HUDEP-2 (cell line): ENCODE results near the gene SLC2A3.
A peak's percentile ranks its signal among the peaks of the same experiment; 100 is the strongest.
"Not testable (repeated sequence)": the region's sequence is repeated elsewhere in the genome, so short reads cannot be mapped to it uniquely, and the experiment has no call there.

Experiments
- DNase-seq, 76 experiments: peaks; one replicate each; lab custom pipeline; 2025; ENCODE audit not compliant: unreplicated experiment in 76 of 76; lab: John Stamatoyannopoulos, UW

Gene SLC2A3

GRCh38 chr12:7953912-7954311, 17.9 kb upstream of the SLC2A3 start:
- DNase-seq = not testable (repeated sequence)

- DNase-seq = no peak
These were observed 15.7 kb upstream of the SLC2A3 start for GRCh38 chr12:7951671-7952070.

GRCh38 chr12:7950230-7950943, 14.4 kb upstream of the SLC2A3 start:
- DNase-seq = not testable (repeated sequence)

GRCh38 chr12:7948589-7949260, 12.7 kb upstream of the SLC2A3 start:
- DNase-seq = no peak

- no peak for DNase-seq
These were observed 11.0 kb upstream of the SLC2A3 start for GRCh38 chr12:7947011-7947410.

- not testable (repeated sequence) for DNase-seq
These were observed 8.8 kb upstream of the SLC2A3 start for GRCh38 chr12:7944760-7945159.

- DNase-seq = no peak
These were observed 4.9 kb upstream of the SLC2A3 start for GRCh38 chr12:7940906-7941305.

GRCh38 chr12:7937833-7938506, 2.0 kb upstream of the SLC2A3 start:
- DNase-seq = peak in 6 of 76 experiments; percentile 4 to 17 (median 6)

- no peak for DNase-seq
These were observed 996 bp downstream of the SLC2A3 start for GRCh38 chr12:7934889-7935492.

- peak in 8 of 76 experiments; percentile 1 to 25 (median 4) for DNase-seq
These were observed 1.7 kb downstream of the SLC2A3 start for GRCh38 chr12:7934091-7934888.

- peak in 69 of 76 experiments; percentile 1 to 85 (median 49) for DNase-seq
These were observed 2.7 kb downstream of the SLC2A3 start for GRCh38 chr12:7933255-7933726.

- DNase-seq = not testable (repeated sequence)
These were observed 3.3 kb downstream of the SLC2A3 start for GRCh38 chr12:7932599-7933240.

GRCh38 chr12:7929083-7929792, 6.7 kb downstream of the SLC2A3 start:
- no peak for DNase-seq

GRCh38 chr12:7927470-7927869, 8.5 kb downstream of the SLC2A3 start:
- no peak for DNase-seq

GRCh38 chr12:7926068-7926666, 9.8 kb downstream of the SLC2A3 start:
- not testable (repeated sequence) for DNase-seq

GRCh38 chr12:7923241-7924236, 12.4 kb downstream of the SLC2A3 start:
- DNase-seq = no peak

GRCh38 chr12:7921181-7921580, 14.8 kb downstream of the SLC2A3 start:
- not testable (repeated sequence) for DNase-seq

GRCh38 chr12:7918268-7918590, 17.8 kb downstream of the SLC2A3 start:
- DNase-seq = not testable (repeated sequence)
